Activated B cell treated with CpG ODN at 0.5 μM for 24 hours (primary cell): ENCODE measurements around the gene DYNLRB1. TPM values are rescaled to one million over a fixed set of nuclear protein-coding genes. Genes with fewer than 3 reads are reported as not detected.

Source experiments
- ATAC-seq: fragments of 200-7000 bp; cut with Tn5 transposase; one replicate; pipeline ENCODE4 v1.10.0; 2021; ENCODE audit warnings: low read depth, mild to moderate bottlenecking, moderate library complexity
- CTCF ChIA-PET: fragments of 350-600 bp; sonication (Branson Sonifier 250); formaldehyde crosslinking; loops from one replicate; lab custom pipeline; 2021; ENCODE audit warnings: antibody characterized with exemption; lab: Charles Lee
- POLR2A ChIA-PET: fragments of 350-600 bp; sonication (Branson Sonifier 250); formaldehyde crosslinking; loops from one replicate; lab custom pipeline; 2021; ENCODE audit warnings: antibody characterized with exemption; lab: Charles Lee
- DNase-seq: peaks from one replicate; pipeline ENCODE4 v3.0.0; 2022
- H3K27ac Mint-ChIP-seq: one replicate; pipeline ENCODE4 v1.8.0; 2020; ENCODE audit warnings: mixed read lengths
- H3K27me3 Mint-ChIP-seq: one replicate; pipeline ENCODE4 v1.8.0; 2021; ENCODE audit warnings: mixed read lengths
- H3K36me3 Mint-ChIP-seq: one replicate; pipeline ENCODE4 v1.8.0; 2021; ENCODE audit warnings: low read depth, mixed read lengths
- H3K4me1 Mint-ChIP-seq: one replicate; pipeline ENCODE4 v1.8.0; 2021; ENCODE audit warnings: mixed read lengths
- H3K4me3 Mint-ChIP-seq: one replicate; pipeline ENCODE4 v1.8.0; 2020; ENCODE audit warnings: mild to moderate bottlenecking, mixed read lengths
- H3K9me3 Mint-ChIP-seq: one replicate; pipeline ENCODE4 v1.8.0; 2020; ENCODE audit warnings: mixed read lengths
- intact Hi-C: fragments of 100-400 bp; cut with micrococcal nuclease; formaldehyde crosslinking; loops from one replicate; pipeline ENCODE4 v1.15.1; 2024
- total RNA-seq: library from RNA; stranded (reverse); gene quantifications from 2 replicates; pipeline ENCODE4 v1.2.3, GENCODE V29; 2022
- TF ChIP-seq, protein P1 (sequence below): fragments of 200-600 bp; IDR thresholded peaks from one replicate; pipeline ENCODE4 v1.8.0; 2022; ENCODE audit warnings: antibody characterized with exemption, mild to moderate bottlenecking

Gene DYNLRB1
- 62.7 and 65.9 TPM in 2 replicates for total RNA-seq

DNA sequence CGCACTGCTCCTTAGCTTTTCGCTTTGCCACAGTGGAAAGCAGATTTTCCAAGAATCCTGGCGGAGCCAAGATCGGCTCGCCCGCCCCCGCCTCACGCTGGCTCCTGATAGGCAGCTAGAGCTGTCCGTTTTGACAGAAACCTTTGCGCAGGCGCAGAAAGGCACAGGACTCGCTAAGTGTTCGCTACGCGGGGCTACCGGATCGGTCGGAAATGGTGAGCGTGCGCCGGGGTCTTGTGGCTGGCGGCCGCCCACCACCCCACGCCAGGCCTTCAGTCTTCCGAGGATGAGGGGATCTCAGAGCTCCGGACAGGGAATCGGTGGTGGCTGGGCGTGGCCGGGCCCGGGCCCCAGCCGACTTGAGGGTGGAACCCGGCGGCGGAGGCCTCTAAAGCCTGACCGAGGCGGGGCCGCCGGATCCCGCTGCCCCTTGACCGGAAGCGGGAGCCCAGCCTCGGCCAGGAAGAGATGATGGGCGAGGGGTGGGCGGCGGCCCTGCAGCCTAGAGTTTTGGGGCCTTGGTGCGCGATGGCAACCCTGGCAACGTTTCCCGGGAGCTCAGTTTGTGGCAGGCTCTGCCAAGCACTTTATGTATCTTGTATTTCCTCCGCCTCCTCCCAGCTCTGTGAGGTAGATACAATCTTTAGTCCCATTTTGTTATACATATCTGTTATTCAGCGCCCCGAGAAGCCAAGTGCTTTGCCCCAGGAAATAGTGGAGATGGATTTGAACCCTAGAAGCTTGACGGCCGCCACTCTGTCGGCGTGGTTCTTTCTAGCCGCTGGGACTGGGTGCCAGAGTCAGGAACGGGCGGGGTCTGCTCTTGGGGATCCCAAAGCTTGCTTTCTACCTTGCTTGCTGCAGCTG, at the start of gene DYNLRB1:
TSS of gene DYNLRB1 (plus strand) at position 176 of the 867 bp plus-strand sequence. CDS start at position 213, 37 bp downstream.
- ATAC-seq, result peak; percentile 82
- Mint-ChIP-seq H3K27ac (peak within 1 kb of the TSS; percentile 96), H3K27me3 (no peaks in the 10 kb centered on the region), H3K36me3 (peaks cover 18% of the 10 kb centered on the region), H3K9me3 (no peaks in the 10 kb centered on the region), H3K4me3 (peak within 1 kb of the TSS; percentile 98), H3K4me1 (peaks cover 48% of the 10 kb centered on the region)
- DNase-seq, result peak; percentile 88
- CTCF ChIA-PET, result interaction anchor here (0.8 to 3.0 kb wide), 5 partner anchors 22 to 253 kb away, joined by 3 to 27 read pairs (median 4); no protein-coding TSS in a partner anchor
- intact Hi-C loops, result loop anchor here (1.0 to 5.0 kb wide), 7 partner anchors 42 to 1544 kb away; partner anchors contain the start of genes ACSS2, AHCY, ITCH and MAP1LC3A
- TF ChIP-seq, protein P1, sequence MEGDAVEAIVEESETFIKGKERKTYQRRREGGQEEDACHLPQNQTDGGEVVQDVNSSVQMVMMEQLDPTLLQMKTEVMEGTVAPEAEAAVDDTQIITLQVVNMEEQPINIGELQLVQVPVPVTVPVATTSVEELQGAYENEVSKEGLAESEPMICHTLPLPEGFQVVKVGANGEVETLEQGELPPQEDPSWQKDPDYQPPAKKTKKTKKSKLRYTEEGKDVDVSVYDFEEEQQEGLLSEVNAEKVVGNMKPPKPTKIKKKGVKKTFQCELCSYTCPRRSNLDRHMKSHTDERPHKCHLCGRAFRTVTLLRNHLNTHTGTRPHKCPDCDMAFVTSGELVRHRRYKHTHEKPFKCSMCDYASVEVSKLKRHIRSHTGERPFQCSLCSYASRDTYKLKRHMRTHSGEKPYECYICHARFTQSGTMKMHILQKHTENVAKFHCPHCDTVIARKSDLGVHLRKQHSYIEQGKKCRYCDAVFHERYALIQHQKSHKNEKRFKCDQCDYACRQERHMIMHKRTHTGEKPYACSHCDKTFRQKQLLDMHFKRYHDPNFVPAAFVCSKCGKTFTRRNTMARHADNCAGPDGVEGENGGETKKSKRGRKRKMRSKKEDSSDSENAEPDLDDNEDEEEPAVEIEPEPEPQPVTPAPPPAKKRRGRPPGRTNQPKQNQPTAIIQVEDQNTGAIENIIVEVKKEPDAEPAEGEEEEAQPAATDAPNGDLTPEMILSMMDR, result no peak
- POLR2A ChIA-PET, result interaction anchor here (0.5 to 2.9 kb wide), 14 partner anchors 15 to 1373 kb away, joined by 3 to 29 read pairs (median 4); partner anchors contain the start of genes AHCY, EIF2S2, ITCH and MMP24OS

DNA sequence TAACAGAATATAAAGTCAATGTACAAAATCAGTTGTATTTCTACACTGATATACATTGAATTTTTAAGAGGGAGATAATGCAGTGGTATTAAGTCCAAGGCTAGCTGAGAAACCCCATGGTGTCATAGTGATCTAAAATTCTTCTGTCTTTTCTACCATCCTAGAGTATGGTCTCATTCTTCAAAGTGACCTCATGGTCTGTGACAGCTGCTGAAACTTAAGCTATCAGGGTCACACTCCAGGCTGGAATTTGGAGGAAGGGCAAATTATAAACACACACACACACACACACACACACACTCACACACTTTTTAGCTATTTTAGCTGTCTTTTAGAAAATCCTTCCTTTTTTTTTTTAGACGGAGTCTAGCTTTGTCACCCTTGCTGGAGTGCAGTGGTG, 47.3 kb upstream of the DYNLRB1 start:
- ATAC-seq, result no peak
- peaks cover 71% of the 10 kb centered on the region for H3K36me3 Mint-ChIP-seq

DNA sequence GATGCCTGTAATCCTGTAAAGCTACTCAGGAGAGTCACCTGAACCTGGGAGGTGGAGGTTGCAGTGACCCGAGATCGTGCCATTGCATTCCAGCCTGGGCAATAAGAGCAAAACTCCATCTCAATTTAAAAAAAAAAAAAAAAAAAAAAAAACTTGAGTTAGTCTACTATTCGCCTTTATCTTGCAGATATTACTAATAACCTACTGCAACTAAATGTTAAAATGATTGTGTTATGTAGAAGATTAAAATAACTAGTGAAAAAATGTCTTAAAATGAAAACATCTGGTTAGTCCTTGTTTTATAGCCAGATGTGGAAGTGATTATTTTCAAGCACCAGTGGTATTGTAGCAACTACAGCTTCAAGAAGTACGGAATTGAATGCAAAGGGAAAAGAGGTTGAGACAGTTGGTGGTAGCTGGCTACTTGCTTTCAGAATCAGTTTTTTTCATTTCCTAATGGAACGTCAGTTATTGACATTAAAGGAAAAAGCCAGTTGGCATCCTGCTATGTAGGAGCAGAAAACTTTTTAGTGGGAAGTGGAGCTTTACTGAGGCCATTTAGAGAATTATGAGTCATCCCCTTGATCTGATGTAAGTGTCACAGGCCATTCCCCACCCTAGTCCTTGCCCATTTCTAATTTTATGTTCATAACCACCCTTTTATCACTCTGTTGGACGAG, 43.8 kb upstream of the DYNLRB1 start:
- POLR2A ChIA-PET, result no interaction called here
- peaks cover 60% of the 10 kb centered on the region for H3K36me3 Mint-ChIP-seq
- intact Hi-C loops, result no loop called here
- TF ChIP-seq, protein P1, result no peak
- no peak for ATAC-seq
- H3K4me1 Mint-ChIP-seq, result peaks cover 10% of the 10 kb centered on the region
- no peaks in the 10 kb centered on the region for H3K27me3 Mint-ChIP-seq
- no peak overlapping the region for H3K27ac Mint-ChIP-seq
- H3K9me3 Mint-ChIP-seq, result no peaks in the 10 kb centered on the region
- no peak overlapping the region for H3K4me3 Mint-ChIP-seq
- DNase-seq, result no peak
- CTCF ChIA-PET, result interaction anchor here (2.6 kb wide), 1 partner anchor 160 kb away, joined by 30 read pairs; no protein-coding TSS in a partner anchor

More for the DNA sequence above, 47.3 kb upstream of the DYNLRB1 start:
- no peak overlapping the region for H3K4me3 Mint-ChIP-seq
- intact Hi-C loops, result no loop called here
- no peaks in the 10 kb centered on the region for H3K27me3 Mint-ChIP-seq
- POLR2A ChIA-PET, result no interaction called here
- peaks cover 3% of the 10 kb centered on the region for H3K4me1 Mint-ChIP-seq
- TF ChIP-seq, protein P1, result no peak
- H3K9me3 Mint-ChIP-seq, result no peaks in the 10 kb centered on the region
- H3K27ac Mint-ChIP-seq, result no peak overlapping the region
- CTCF ChIA-PET, result interaction anchor here (2.2 kb wide), 1 partner anchor 156 kb away, joined by 6 read pairs; no protein-coding TSS in a partner anchor
- DNase-seq, result no peak

DNA sequence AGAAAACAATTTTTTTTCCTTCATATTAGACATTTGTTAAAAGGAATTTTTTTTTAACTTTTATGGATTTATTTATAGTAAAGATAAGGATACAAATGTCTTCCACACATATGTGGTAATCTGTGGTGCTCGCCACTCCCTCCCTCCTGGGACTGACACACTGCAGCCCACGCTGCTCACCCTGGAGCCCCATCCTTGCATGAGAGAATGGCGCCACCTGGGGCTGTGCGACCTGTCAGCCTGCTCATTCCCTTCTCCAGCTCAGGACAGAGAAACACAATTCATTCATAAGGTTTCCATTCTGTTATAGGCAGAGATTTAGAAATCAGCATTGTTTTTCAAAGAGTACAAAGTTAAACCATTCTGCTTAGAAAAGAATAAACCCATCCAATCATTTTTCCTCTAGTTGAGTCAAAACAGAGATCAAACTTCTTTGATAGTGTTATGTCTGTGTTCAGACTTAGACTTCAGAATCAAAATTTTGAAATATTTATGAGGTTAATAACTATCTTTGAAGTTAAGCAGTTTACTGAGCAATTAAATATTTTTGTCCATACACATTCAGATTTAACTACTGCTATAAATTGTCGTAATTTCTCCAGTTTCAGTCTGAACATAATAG, 42.8 kb upstream of the DYNLRB1 start:
- Mint-ChIP-seq H3K36me3 (peaks cover 62% of the 10 kb centered on the region), H3K9me3 (no peaks in the 10 kb centered on the region), H3K27me3 (no peaks in the 10 kb centered on the region), H3K4me1 (peaks cover 10% of the 10 kb centered on the region), H3K4me3 (no peak overlapping the region), H3K27ac (no peak overlapping the region)
- POLR2A ChIA-PET, result interaction anchor here (0.6 kb wide), 1 partner anchor 1497 kb away, joined by 4 read pairs; no protein-coding TSS in a partner anchor
- ATAC-seq (no peak), DNase-seq (no peak)
- intact Hi-C loops, result loop anchor here (1.0 kb wide), 1 partner anchor 161 kb away; no protein-coding TSS in a partner anchor
- TF ChIP-seq, protein P1, result no peak
- CTCF ChIA-PET, result interaction anchor here (2.6 kb wide), 1 partner anchor 161 kb away, joined by 30 read pairs; no protein-coding TSS in a partner anchor
